Raji (cell line): ENCODE results near the gene PRDM2.

Source experiments
- POLR2A ChIP-seq: IDR thresholded peaks from 2 replicates; pipeline ENCODE4 v1.6.1; 2011; ENCODE audit warnings: low read depth, low read length, control low read depth; ENCODE audit not compliant: insufficient read depth

PRDM2 gene

GRCh38 chr1:13766592-13767564, 66.9 kb downstream of the PRDM2 start:
- TF ChIP-seq POLR2A = no peak

- no peak for TF ChIP-seq POLR2A
These were observed 69.2 kb downstream of the PRDM2 start for GRCh38 chr1:13769212-13769611.

- TF ChIP-seq POLR2A = no peak
These were observed 69.8 kb downstream of the PRDM2 start for GRCh38 chr1:13769830-13770229.

GRCh38 chr1:13770743-13771142, 70.8 kb downstream of the PRDM2 start:
- TF ChIP-seq POLR2A = no peak

GRCh38 chr1:13771745-13772144, 71.8 kb downstream of the PRDM2 start:
- no peak for TF ChIP-seq POLR2A

- TF ChIP-seq POLR2A = no peak
These were observed 72.3 kb downstream of the PRDM2 start for GRCh38 chr1:13772271-13772670.

GRCh38 chr1:13774121-13774520, 74.1 kb downstream of the PRDM2 start:
- TF ChIP-seq POLR2A = no peak

- TF ChIP-seq POLR2A = no peak
These were observed 75.5 kb downstream of the PRDM2 start for GRCh38 chr1:13775459-13775858.

- no peak for TF ChIP-seq POLR2A
These were observed 75.9 kb downstream of the PRDM2 start for GRCh38 chr1:13775916-13776315.

GRCh38 chr1:13778431-13778830, 78.4 kb downstream of the PRDM2 start:
- TF ChIP-seq POLR2A = no peak

GRCh38 chr1:13779930-13780329, 79.9 kb downstream of the PRDM2 start:
- TF ChIP-seq POLR2A = no peak

- TF ChIP-seq POLR2A = no peak
These were observed 80.8 kb downstream of the PRDM2 start for GRCh38 chr1:13780780-13781179.

GRCh38 chr1:13781228-13781627, 81.2 kb downstream of the PRDM2 start:
- no peak for TF ChIP-seq POLR2A

- TF ChIP-seq POLR2A = no peak
These were observed 82.1 kb downstream of the PRDM2 start for GRCh38 chr1:13781907-13782633.

GRCh38 chr1:13782634-13783360, 82.8 kb downstream of the PRDM2 start:
- TF ChIP-seq POLR2A = no peak
